ENCODE data around the gene C5orf15.

The C5orf15 gene

GRCh38 chr5:133968204-133968980, at the start of gene C5orf15:
Gene C5orf15 (minus strand): TSS chr5:133968625. CDS start chr5:133968584, 41 bp downstream.
- DNase-seq = peak; percentile 80

- DNase-seq = no peak
These were observed 39.9 kb upstream of the C5orf15 start for GRCh38 chr5:134008266-134008749.

GRCh38 chr5:134007581-134008265, 39.3 kb upstream of the C5orf15 start:
- no peak for DNase-seq

GRCh38 chr5:134006115-134006514, 37.7 kb upstream of the C5orf15 start:
- DNase-seq = no peak

GRCh38 chr5:134005417-134006061, 37.1 kb upstream of the C5orf15 start:
- no peak for DNase-seq

- DNase-seq = peak; percentile 26
These were observed 36.4 kb upstream of the C5orf15 start, which contains the start of gene VDAC1 for GRCh38 chr5:134004626-134005416. Gene VDAC1 (minus strand): TSS chr5:134004975. CDS start chr5:133993012, 11,963 bp downstream.

- no peak for DNase-seq
These were observed 35.6 kb upstream of the C5orf15 start for GRCh38 chr5:134003817-134004625.

GRCh38 chr5:134003064-134003816, 34.8 kb upstream of the C5orf15 start:
- DNase-seq = no peak

GRCh38 chr5:134001938-134002731, 33.7 kb upstream of the C5orf15 start:
- DNase-seq = no peak

- DNase-seq = no peak
These were observed 32.5 kb upstream of the C5orf15 start for GRCh38 chr5:134000696-134001453.

- no peak for DNase-seq
These were observed 31.7 kb upstream of the C5orf15 start for GRCh38 chr5:134000091-134000511.

GRCh38 chr5:133998807-133999206, 30.4 kb upstream of the C5orf15 start:
- DNase-seq = no peak

- no peak for DNase-seq
These were observed 29.6 kb upstream of the C5orf15 start for GRCh38 chr5:133998042-133998441.

- DNase-seq = no peak
These were observed 28.3 kb upstream of the C5orf15 start for GRCh38 chr5:133996683-133997252.

- DNase-seq = no peak
These were observed 27.6 kb upstream of the C5orf15 start for GRCh38 chr5:133995883-133996563.

GRCh38 chr5:133995341-133995740, 26.9 kb upstream of the C5orf15 start:
- no peak for DNase-seq

GRCh38 chr5:133994990-133995333, 26.5 kb upstream of the C5orf15 start:
- DNase-seq = no peak

GRCh38 chr5:133994297-133994989, 26.0 kb upstream of the C5orf15 start:
- no peak for DNase-seq
